Measurements from ENCODE around the gene CSMD2. TPM values are rescaled to one million over a fixed set of nuclear protein-coding genes. Genes with fewer than 3 reads are reported as not detected.

The CSMD2 gene
- total RNA-seq, 4 donors from 2014 or later: 0.16 to 1.00 (median 0.27) TPM; not detected in 1

DNA sequence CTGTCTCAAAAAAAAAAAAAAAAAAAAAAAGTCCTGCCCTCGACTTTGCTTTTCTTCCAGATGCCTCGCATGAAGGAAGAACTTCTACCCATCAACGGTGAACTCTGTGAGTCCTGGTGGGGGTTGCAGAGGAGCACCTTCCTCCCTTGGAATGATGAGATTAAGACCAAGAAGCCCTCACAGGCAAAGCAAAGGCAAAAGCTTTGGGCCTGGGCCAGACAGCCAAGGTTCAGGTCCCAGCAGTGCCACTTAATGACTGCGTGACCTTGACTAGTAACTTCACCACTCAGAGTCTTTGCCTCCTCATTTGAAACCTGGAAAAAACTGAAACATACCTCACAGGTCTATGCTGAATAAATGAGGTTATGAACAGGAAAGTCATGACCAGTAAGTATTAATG is 637.1 kb downstream of the CSMD2 start:
- no peak overlapping the region for H3K4me3 ChIP-seq
- 73 to 85% methylated on average over 3 to 4 of the region's 4 CpGs for WGBS, 2 donors (ENCODE audit: low coverage in 1 of 2)
- no peak for DNase-seq
- TF ChIP-seq POLR2AphosphoS5 (IDR thresholded peaks at IDR 0.05): no peak
- TF ChIP-seq EP300 (IDR thresholded peaks at IDR 0.05; ENCODE audit: low read depth): no peak
- no peak for TF ChIP-seq POLR2A (IDR thresholded peaks at IDR 0.05)
- TF ChIP-seq, protein P1, sequence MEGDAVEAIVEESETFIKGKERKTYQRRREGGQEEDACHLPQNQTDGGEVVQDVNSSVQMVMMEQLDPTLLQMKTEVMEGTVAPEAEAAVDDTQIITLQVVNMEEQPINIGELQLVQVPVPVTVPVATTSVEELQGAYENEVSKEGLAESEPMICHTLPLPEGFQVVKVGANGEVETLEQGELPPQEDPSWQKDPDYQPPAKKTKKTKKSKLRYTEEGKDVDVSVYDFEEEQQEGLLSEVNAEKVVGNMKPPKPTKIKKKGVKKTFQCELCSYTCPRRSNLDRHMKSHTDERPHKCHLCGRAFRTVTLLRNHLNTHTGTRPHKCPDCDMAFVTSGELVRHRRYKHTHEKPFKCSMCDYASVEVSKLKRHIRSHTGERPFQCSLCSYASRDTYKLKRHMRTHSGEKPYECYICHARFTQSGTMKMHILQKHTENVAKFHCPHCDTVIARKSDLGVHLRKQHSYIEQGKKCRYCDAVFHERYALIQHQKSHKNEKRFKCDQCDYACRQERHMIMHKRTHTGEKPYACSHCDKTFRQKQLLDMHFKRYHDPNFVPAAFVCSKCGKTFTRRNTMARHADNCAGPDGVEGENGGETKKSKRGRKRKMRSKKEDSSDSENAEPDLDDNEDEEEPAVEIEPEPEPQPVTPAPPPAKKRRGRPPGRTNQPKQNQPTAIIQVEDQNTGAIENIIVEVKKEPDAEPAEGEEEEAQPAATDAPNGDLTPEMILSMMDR (IDR thresholded peaks at IDR 0.05): no peak
- no peak overlapping the region for H3K27ac ChIP-seq
- in situ Hi-C loops (cut with MboI; ENCODE audit: low pct_ligation_motif_present in 1 of 4, low pct_unique_long_range_greater_than_20kb in 1 of 4, low sequenced_read_pairs in 3 of 4) (no loop called here), intact Hi-C loops (cut with DNase I; ENCODE audit: low total_unique reads) (no loop called here)
- no peaks in the 10 kb centered on the region for H3K27me3 ChIP-seq
- no peaks in the 10 kb centered on the region for H3K4me1 ChIP-seq
- no peaks in the 10 kb centered on the region for H3K36me3 ChIP-seq
- no peaks in the 10 kb centered on the region for H3K9me3 ChIP-seq

- in situ Hi-C loops (cut with MboI; ENCODE audit: low pct_ligation_motif_present in 1 of 4, low pct_unique_long_range_greater_than_20kb in 1 of 4, low sequenced_read_pairs in 3 of 4) (no loop called here), intact Hi-C loops (cut with DNase I; ENCODE audit: low total_unique reads) (no loop called here)
- Histone ChIP-seq H3K36me3 (no peaks in the 10 kb centered on the region), H3K27ac (no peak overlapping the region), H3K4me1 (no peaks in the 10 kb centered on the region), H3K9me3 (no peaks in the 10 kb centered on the region), H3K27me3 (no peaks in the 10 kb centered on the region), H3K4me3 (no peak overlapping the region)
- TF ChIP-seq POLR2AphosphoS5 (IDR thresholded peaks at IDR 0.05) (no peak), EP300 (IDR thresholded peaks at IDR 0.05; ENCODE audit: low read depth) (no peak), POLR2A (IDR thresholded peaks at IDR 0.05) (no peak)
- TF ChIP-seq, protein P1 (IDR thresholded peaks at IDR 0.05): no peak
- no peak for DNase-seq
- WGBS, 2 donors (ENCODE audit: low coverage in 1 of 2): 80% methylated on average over 3 of the region's 3 CpGs; no CpG with 5 or more reads in 1 of the 2 donors
These were observed 640.4 kb downstream of the CSMD2 start for GRCh38 chr1:33524586-33524985.

- Histone ChIP-seq H3K4me3 (no peak overlapping the region), H3K27ac (no peak overlapping the region), H3K9me3 (no peaks in the 10 kb centered on the region), H3K4me1 (no peaks in the 10 kb centered on the region), H3K27me3 (no peaks in the 10 kb centered on the region), H3K36me3 (no peaks in the 10 kb centered on the region)
- intact Hi-C loops (cut with DNase I; ENCODE audit: low total_unique reads) (no loop called here), in situ Hi-C loops (cut with MboI; ENCODE audit: low pct_ligation_motif_present in 1 of 4, low pct_unique_long_range_greater_than_20kb in 1 of 4, low sequenced_read_pairs in 3 of 4) (no loop called here)
- 81 to 86% methylated on average over 4 to 27 of the region's 27 CpGs for WGBS, 2 donors (ENCODE audit: low coverage in 1 of 2)
- TF ChIP-seq POLR2A (IDR thresholded peaks at IDR 0.05): no peak
- TF ChIP-seq, protein P1 (IDR thresholded peaks at IDR 0.05): no peak
- no peak for TF ChIP-seq EP300 (IDR thresholded peaks at IDR 0.05; ENCODE audit: low read depth)
- no peak for TF ChIP-seq POLR2AphosphoS5 (IDR thresholded peaks at IDR 0.05)
- DNase-seq: no peak
These were observed 645.7 kb downstream of the CSMD2 start for GRCh38 chr1:33519240-33519884.

GRCh38 chr1:33517596-33518250 is 647.3 kb downstream of the CSMD2 start:
- Histone ChIP-seq H3K4me3 (no peak overlapping the region), H3K4me1 (no peaks in the 10 kb centered on the region), H3K27ac (peak overlapping the region in 1 of 4 donors; percentile 13), H3K9me3 (no peaks in the 10 kb centered on the region), H3K36me3 (no peaks in the 10 kb centered on the region), H3K27me3 (no peaks in the 10 kb centered on the region)
- 55 to 71% methylated on average over 1 to 12 of the region's 12 CpGs for WGBS, 2 donors (ENCODE audit: low coverage in 1 of 2)
- intact Hi-C loops (cut with DNase I; ENCODE audit: low total_unique reads) (no loop called here), in situ Hi-C loops (cut with MboI; ENCODE audit: low pct_ligation_motif_present in 1 of 4, low pct_unique_long_range_greater_than_20kb in 1 of 4, low sequenced_read_pairs in 3 of 4) (no loop called here)
- DNase-seq: no peak
- TF ChIP-seq POLR2AphosphoS5 (IDR thresholded peaks at IDR 0.05): no peak
- TF ChIP-seq EP300 (IDR thresholded peaks at IDR 0.05; ENCODE audit: low read depth): no peak
- TF ChIP-seq POLR2A (IDR thresholded peaks at IDR 0.05): no peak
- TF ChIP-seq, protein P1 (IDR thresholded peaks at IDR 0.05): no peak

Measured in transverse colon (tissue), 4 donors.